IMR-90 (cell line): ENCODE data around the gene DOK3. TPM values are rescaled to one million over a fixed set of nuclear protein-coding genes. Genes with fewer than 3 reads are reported as not detected.

Experiments used
- ATAC-seq: fragments of 200-7000 bp; cut with Tn5 transposase; 2 replicates; pipeline ENCODE4 v1.9.1; 2020; ENCODE audit warnings: low read depth, mild to moderate bottlenecking, moderate library complexity
- BruUV-seq: library from RNA; stranded (reverse); fragments of 400-500 nt; replicated peaks from 2 replicates; lab custom pipeline; 2021; lab: Mats Ljungman, UMichigan
- CTCF ChIA-PET: fragments of 300-600 bp; formaldehyde crosslinking; extraction: SDS; loops from one replicate; lab custom pipeline; 2021; ENCODE audit warnings: antibody characterized with exemption; lab: Yijun Ruan, JAX
- POLR2A ChIA-PET: fragments of 300-600 bp; sonication (Branson Sonifier 250); formaldehyde crosslinking; loops from one replicate; lab custom pipeline; 2022; ENCODE audit warnings: antibody characterized with exemption; ENCODE audit not compliant: unreplicated experiment; lab: Charles Lee
- DNase-seq: peaks from one replicate; pipeline ENCODE4 v3.0.0; 2013
- H2AFZ ChIP-seq: replicated peaks from 2 replicates; pipeline ENCODE3; 2013; ENCODE audit warnings: low read length, mild to moderate bottlenecking; ENCODE audit not compliant: poor library complexity
- H2AK5ac ChIP-seq: 2 replicates; pipeline ENCODE4 v1.6.1; 2013; ENCODE audit warnings: low read depth, low read length, inconsistent platforms
- H2AK9ac ChIP-seq: replicated peaks from 2 replicates; pipeline ENCODE3; 2013; ENCODE audit warnings: mild to moderate bottlenecking, low read depth, low read length, moderate library complexity; ENCODE audit not compliant: poor library complexity
- H2BK120ac ChIP-seq: 2 replicates; pipeline ENCODE4 v1.6.1; 2013; ENCODE audit warnings: low read depth, low read length, inconsistent platforms
- H2BK15ac ChIP-seq: 3 replicates; pipeline ENCODE4 v1.6.1; 2013; ENCODE audit warnings: low read depth, low read length, inconsistent platforms
- H2BK20ac ChIP-seq: 2 replicates; pipeline ENCODE4 v1.6.1; 2013; ENCODE audit warnings: low read depth, mild to moderate bottlenecking, inconsistent platforms, low read length, moderate library complexity
- H2BK5ac ChIP-seq: 2 replicates; pipeline ENCODE4 v1.6.1; 2013; ENCODE audit warnings: mild to moderate bottlenecking, low read depth, low read length, inconsistent platforms; ENCODE audit not compliant: poor library complexity, severe bottlenecking
- H3K14ac ChIP-seq: replicated peaks from 2 replicates; pipeline ENCODE4 v1.6.1; 2013; ENCODE audit warnings: low read depth, low read length, inconsistent platforms
- H3K18ac ChIP-seq: 2 replicates; pipeline ENCODE4 v1.6.1; 2013; ENCODE audit warnings: low read depth, low read length, control low read depth
- H3K23ac ChIP-seq: 2 replicates; pipeline ENCODE4 v1.6.1; 2013; ENCODE audit warnings: low read depth, low read length, inconsistent platforms
- H3K27ac ChIP-seq: 2 replicates; pipeline ENCODE4 v1.5.1; 2013; ENCODE audit warnings: mild to moderate bottlenecking, control low read depth, low read length; ENCODE audit not compliant: insufficient read depth
- H3K27me3 ChIP-seq: 2 replicates; pipeline ENCODE4 v1.6.1; 2013; ENCODE audit warnings: low read length; ENCODE audit not compliant: control insufficient read depth, insufficient read depth
- H3K36me3 ChIP-seq: 2 replicates; pipeline ENCODE4 v1.6.1; 2013; ENCODE audit warnings: low read length, mixed read lengths; ENCODE audit not compliant: control insufficient read depth, insufficient read depth
- H3K4ac ChIP-seq: 2 replicates; pipeline ENCODE4 v1.6.1; 2013; ENCODE audit warnings: low read depth, low read length, inconsistent platforms
- H3K4me1 ChIP-seq: 2 replicates; pipeline ENCODE4 v1.6.1; 2013; ENCODE audit warnings: low read length, mixed read lengths; ENCODE audit not compliant: control insufficient read depth, insufficient read depth
- H3K4me2 ChIP-seq: 2 replicates; pipeline ENCODE4 v1.6.1; 2013; ENCODE audit warnings: low read depth, mild to moderate bottlenecking, control low read depth, low read length, moderate library complexity
- H3K4me3 ChIP-seq: 2 replicates; pipeline ENCODE4 v1.5.1; 2013; ENCODE audit warnings: low read depth, mild to moderate bottlenecking, control low read depth, low read length, moderate library complexity; ENCODE audit not compliant: insufficient read depth
- H3K56ac ChIP-seq: 2 replicates; pipeline ENCODE4 v1.6.1; 2013; ENCODE audit warnings: low read length, inconsistent platforms; ENCODE audit not compliant: insufficient read depth; ENCODE audit errors: extremely low read depth
- H3K79me1 ChIP-seq, 2 experiments: 2 replicates each; pipeline ENCODE4 v1.6.1; 2013; ENCODE audit warnings: low read length in 2 of 2, inconsistent platforms in 1 of 2, low read depth in 1 of 2
- H3K9ac ChIP-seq: 2 replicates; pipeline ENCODE4 v1.6.1; 2013; ENCODE audit warnings: low read depth, low read length, control low read depth
- H3K9me1 ChIP-seq: 2 replicates; pipeline ENCODE4 v1.6.1; 2013; ENCODE audit warnings: low read length, inconsistent platforms; ENCODE audit not compliant: insufficient read depth
- H3K9me3 ChIP-seq: 2 replicates; pipeline ENCODE4 v1.6.1; 2013; ENCODE audit warnings: low read length; ENCODE audit not compliant: control insufficient read depth, insufficient read depth
- H4K20me1 ChIP-seq: 2 replicates; pipeline ENCODE4 v1.6.1; 2013; ENCODE audit warnings: low read length, inconsistent platforms; ENCODE audit not compliant: insufficient read depth
- H4K5ac ChIP-seq: 2 replicates; pipeline ENCODE4 v1.6.1; 2013; ENCODE audit warnings: mild to moderate bottlenecking, low read depth, low read length, control low read depth
- H4K8ac ChIP-seq, 2 experiments: 2 replicates each; pipeline ENCODE4 v1.6.1; 2013; ENCODE audit warnings: low read depth in 2 of 2, low read length in 2 of 2, control low read depth in 1 of 2, inconsistent platforms in 1 of 2
- H4K91ac ChIP-seq: 2 replicates; pipeline ENCODE4 v1.6.1; 2013; ENCODE audit warnings: low read depth, low read length, inconsistent platforms; ENCODE audit not compliant: insufficient read depth
- BHLHE40 ChIP-seq: fragments of 150-350 bp; IDR thresholded peaks from 2 replicates; pipeline ENCODE4 v1.6.1; 2016; ENCODE audit warnings: mild to moderate bottlenecking, low read depth, low read length
- CEBPB ChIP-seq: IDR thresholded peaks from 2 replicates; pipeline ENCODE4 v1.6.1; 2012; ENCODE audit warnings: low read depth, low read length, improper control_type of control experiment
- CHD1 ChIP-seq: IDR thresholded peaks from 2 replicates; pipeline ENCODE4 v1.6.1; 2012; ENCODE audit warnings: low read depth, low read length, improper control_type of control experiment
- CTCF ChIP-seq: conservative IDR thresholded peaks from 2 replicates; pipeline ENCODE4 v1.5.1; 2012; ENCODE audit warnings: mild to moderate bottlenecking, low read depth, low read length, improper control_type of control experiment
- ELK1 ChIP-seq: fragments of 150-350 bp; IDR thresholded peaks from 2 replicates; pipeline ENCODE4 v1.6.1; 2016; ENCODE audit warnings: low read depth, mild to moderate bottlenecking, low read length, moderate library complexity, borderline replicate concordance
- FOS ChIP-seq: fragments of 150-350 bp; IDR thresholded peaks from 2 replicates; pipeline ENCODE4 v1.6.1; 2016; ENCODE audit warnings: low read depth, low read length
- MAFK ChIP-seq: IDR thresholded peaks from 2 replicates; pipeline ENCODE4 v1.6.1; 2012; ENCODE audit warnings: low read depth, low read length, improper control_type of control experiment
- MAZ ChIP-seq: IDR thresholded peaks from 2 replicates; pipeline ENCODE4 v1.6.1; 2012; ENCODE audit warnings: low read depth, mild to moderate bottlenecking, low read length, improper control_type of control experiment, moderate library complexity, borderline replicate concordance
- MXI1 ChIP-seq: IDR thresholded peaks from 2 replicates; pipeline ENCODE4 v1.6.1; 2012; ENCODE audit warnings: low read depth, mild to moderate bottlenecking, low read length, moderate library complexity, borderline replicate concordance
- NFE2L2 ChIP-seq: fragments of 150-350 bp; IDR thresholded peaks from 2 replicates; pipeline ENCODE4 v1.6.1; 2016; ENCODE audit warnings: low read depth, mild to moderate bottlenecking, low read length
- POLR2A ChIP-seq: IDR thresholded peaks from 2 replicates; pipeline ENCODE4 v1.6.1; 2012; ENCODE audit warnings: mild to moderate bottlenecking, low read depth, low read length
- RAD21 ChIP-seq: IDR thresholded peaks from 2 replicates; pipeline ENCODE4 v1.6.1; 2012; ENCODE audit warnings: low read length, improper control_type of control experiment
- RCOR1 ChIP-seq: IDR thresholded peaks from 2 replicates; pipeline ENCODE4 v1.6.1; 2012; ENCODE audit warnings: mild to moderate bottlenecking, low read length, improper control_type of control experiment; ENCODE audit not compliant: insufficient replicate concordance
- RFX5 ChIP-seq: IDR thresholded peaks from 2 replicates; pipeline ENCODE4 v1.8.0; 2012; ENCODE audit warnings: low read depth, mild to moderate bottlenecking, low read length, moderate library complexity
- SMC3 ChIP-seq: fragments of 150-350 bp; IDR thresholded peaks from 2 replicates; pipeline ENCODE4 v1.6.1; 2016; ENCODE audit warnings: low read depth, mild to moderate bottlenecking, antibody characterized with exemption, low read length, moderate library complexity
- USF2 ChIP-seq: fragments of 150-350 bp; IDR thresholded peaks from 2 replicates; pipeline ENCODE4 v1.6.1; 2017; ENCODE audit warnings: mild to moderate bottlenecking, antibody characterized with exemption, low read length, low read depth
- WGBS, 2 experiments: methylation state at CpG; one replicate each; pipeline versions ENCODE4 v1.1.5 to v1.1.7; 2013; ENCODE audit warnings: missing lambda C conversion rate in 2 of 2; ENCODE audit not compliant: insufficient read length in 1 of 2; ENCODE audit errors: extremely low coverage in 2 of 2; 5-methylcytosine and 5-hydroxymethylcytosine counted together
- dilution Hi-C: fragments of 300-500 bp; cut with HindIII; formaldehyde crosslinking; loops from one replicate; pipeline ENCODE4 v1.14.3; 2018; ENCODE audit warnings: low sequenced_read_pairs; ENCODE audit not compliant: unreplicated experiment
- in situ Hi-C: fragments of 300-500 bp; cut with MboI; formaldehyde crosslinking; loops from 3 replicates; pipeline ENCODE4 v1.14.3; 2019; ENCODE audit warnings: low sequenced_read_pairs, inconsistent platforms, mixed read lengths
- intact Hi-C: fragments of 100-400 bp; cut with micrococcal nuclease; formaldehyde crosslinking; loops from 2 replicates; pipeline ENCODE4 v1.10.0; 2022
- polyA plus RNA-seq, 3 experiments: library from polyadenylated mRNA; depleted of rRNA; stranded (reverse); fragments of >200 nt; gene quantifications; 2 replicates each; pipeline ENCODE4 v1.2.3, GENCODE V29; 2012; ENCODE audit warnings: low replicate concordance in 1 of 3
- total RNA-seq: library from RNA; depleted of rRNA; stranded (reverse); fragments of >200 nt; gene quantifications from 2 replicates; pipeline ENCODE4 v1.2.3, GENCODE V29; 2012

Gene DOK3
- total and polyA plus RNA-seq, 2 of the 4 experiments (the other 2 are of a cell fraction), result 0.54 to 3.9 TPM

GRCh38 chr5:177527595-177527994, 18.0 kb upstream of the DOK3 start:
- intact Hi-C loops (no loop called here), in situ Hi-C loops (no loop called here)

More at GRCh38 chr5:177527595-177527994, 18.0 kb upstream of the DOK3 start:
- ChIA-PET CTCF (no interaction called here), POLR2A (no interaction called here)
- H3K27ac ChIP-seq, result no peak overlapping the region
- no peaks in the 10 kb centered on the region for H3K9me3 ChIP-seq
- H3K4me3 ChIP-seq, result no peak overlapping the region
- H3K9me1 ChIP-seq, result peaks cover 4% of the 10 kb centered on the region; the same call in 1 of the 2 replicates
- H2AFZ ChIP-seq, result no peak overlapping the region
- H3K23ac ChIP-seq, result no peak overlapping the region
- no peak overlapping the region for H2AK9ac ChIP-seq
- H3K9ac ChIP-seq, result no peak overlapping the region
- no peaks in the 10 kb centered on the region for H3K27me3 ChIP-seq
- H4K20me1 ChIP-seq, result peaks cover 17% of the 10 kb centered on the region
- peaks cover 92% of the 10 kb centered on the region for H3K36me3 ChIP-seq
- ATAC-seq, result no peak
- H4K91ac ChIP-seq, result no peak overlapping the region
- H3K18ac ChIP-seq, result no peak overlapping the region
- no peak overlapping the region for H4K5ac ChIP-seq
- no peak overlapping the region for H2AK5ac ChIP-seq
- no TSS peak for BruUV-seq
- no peak overlapping the region for H3K4ac ChIP-seq
- no peaks in the 10 kb centered on the region for H3K4me1 ChIP-seq
- H3K4me2 ChIP-seq, result no peak overlapping the region
- TF ChIP-seq MAZ (no peak), CTCF (no peak), USF2 (no peak), BHLHE40 (no peak), RCOR1 (no peak), RAD21 (no peak), CHD1 (no peak), SMC3 (no peak), MAFK (no peak), CEBPB (no peak), POLR2A (no peak), FOS (no peak), RFX5 (no peak), ELK1 (no peak), NFE2L2 (no peak), MXI1 (no peak)
- H2BK15ac ChIP-seq, result no peak overlapping the region
- no peak for DNase-seq
- no peak overlapping the region for H3K56ac ChIP-seq
- H3K14ac ChIP-seq, result no peak overlapping the region
- dilution Hi-C loops, result no loop called here
- no peak overlapping the region for H2BK5ac ChIP-seq
- no peak overlapping the region for H4K8ac ChIP-seq
- 98% methylated on average over 5 of the region's 8 CpGs; no CpG with 5 or more reads in 1 of the 2 experiments for WGBS, 2 experiments
- H2BK20ac ChIP-seq, result no peak overlapping the region
- peaks cover 42 to 73% of the 10 kb centered on the region in 2 experiments for H3K79me1 ChIP-seq
- H2BK120ac ChIP-seq, result no peak overlapping the region
